NCI-H748 treated with DMSO at 0.1 percent for 48 hours (cell line): ENCODE measurements around the gene LAPTM5.

Experiments
- DNase-seq: peaks from one replicate; lab custom pipeline; 2025; lab: John Stamatoyannopoulos, UW

LAPTM5 gene

GRCh38 chr1:30742300-30742962, 15.1 kb downstream of the LAPTM5 start:
- DNase-seq: no peak

GRCh38 chr1:30741239-30741894, 16.2 kb downstream of the LAPTM5 start:
- no peak for DNase-seq

- DNase-seq: no peak
Observed at GRCh38 chr1:30740251-30741238, 17.0 kb downstream of the LAPTM5 start.

GRCh38 chr1:30739601-30740000, 18.0 kb downstream of the LAPTM5 start:
- no peak for DNase-seq

GRCh38 chr1:30738715-30739559, 18.6 kb downstream of the LAPTM5 start:
- no peak for DNase-seq

- DNase-seq: no peak
Observed at GRCh38 chr1:30738040-30738714, 19.4 kb downstream of the LAPTM5 start.

- no peak for DNase-seq
Observed at GRCh38 chr1:30737357-30738039, 20.1 kb downstream of the LAPTM5 start.

- no peak for DNase-seq
Observed at GRCh38 chr1:30735668-30736498, 21.7 kb downstream of the LAPTM5 start.

GRCh38 chr1:30735124-30735523, 22.4 kb downstream of the LAPTM5 start:
- no peak for DNase-seq

- no peak for DNase-seq
Observed at GRCh38 chr1:30734580-30734979, 23.0 kb downstream of the LAPTM5 start.

- no peak for DNase-seq
Observed at GRCh38 chr1:30734106-30734505, 23.5 kb downstream of the LAPTM5 start.

- no peak for DNase-seq
Observed at GRCh38 chr1:30733493-30733892, 24.1 kb downstream of the LAPTM5 start.

GRCh38 chr1:30732277-30732996, 25.1 kb downstream of the LAPTM5 start:
- no peak for DNase-seq

- no peak for DNase-seq
Observed at GRCh38 chr1:30731806-30732276, 25.7 kb downstream of the LAPTM5 start.

- no peak for DNase-seq
Observed at GRCh38 chr1:30731109-30731805, 26.3 kb downstream of the LAPTM5 start.

GRCh38 chr1:30730346-30731108, 27.0 kb downstream of the LAPTM5 start:
- DNase-seq: no peak

GRCh38 chr1:30729901-30730300, 27.7 kb downstream of the LAPTM5 start:
- no peak for DNase-seq
